HK-2 (cell line): Measurements from ENCODE around the gene URGCP.
"Not testable (repeated sequence)": the region's sequence is repeated elsewhere in the genome, so short reads cannot be mapped to it uniquely, and the experiment has no call there.

ENCODE experiments used
- DNase-seq: peaks from one replicate; pipeline ENCODE4 v3.0.0-alpha.2; 2018; ENCODE audit not compliant: unreplicated experiment

URGCP gene

DNA sequence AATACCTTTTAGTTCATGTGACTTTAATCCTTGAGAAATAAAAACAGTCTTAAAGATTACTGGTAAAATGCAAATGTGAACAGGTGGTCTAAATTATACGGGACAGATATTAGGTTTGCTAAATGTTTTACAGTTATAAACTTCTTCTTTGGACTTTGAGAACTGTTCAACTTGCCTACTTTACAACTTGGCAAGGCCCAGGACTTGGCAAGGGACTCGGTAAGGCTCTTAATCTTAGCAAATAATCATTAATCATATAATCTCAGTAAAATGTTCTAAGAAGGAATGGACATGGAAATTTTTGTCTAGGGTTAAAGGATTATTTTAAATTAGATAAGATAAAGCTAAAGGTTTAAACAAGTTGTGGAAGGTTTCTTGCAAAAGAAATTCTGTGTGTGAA, 15.0 kb upstream of the URGCP start:
- DNase-seq: no peak

DNA sequence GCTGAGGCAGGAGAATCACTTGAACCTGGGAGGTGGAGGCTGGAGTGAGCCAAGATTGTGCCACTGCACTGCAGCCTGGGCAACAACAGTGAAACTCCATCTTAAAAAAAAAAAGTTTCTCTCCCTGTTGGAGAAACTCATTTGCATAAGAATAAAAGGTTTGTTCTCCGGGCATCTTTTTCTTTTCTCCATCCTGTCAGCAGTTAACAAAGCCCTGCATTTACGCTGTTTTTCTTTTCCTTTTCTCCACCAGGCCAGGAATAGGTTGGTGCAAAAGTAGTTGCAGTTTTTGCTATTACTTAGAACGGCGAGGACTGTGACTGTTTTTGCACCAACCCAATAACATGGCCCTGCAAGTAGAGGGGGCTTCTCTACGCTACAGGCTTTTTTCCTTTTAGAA, 9.5 kb upstream of the URGCP start:
- no peak for DNase-seq

DNA sequence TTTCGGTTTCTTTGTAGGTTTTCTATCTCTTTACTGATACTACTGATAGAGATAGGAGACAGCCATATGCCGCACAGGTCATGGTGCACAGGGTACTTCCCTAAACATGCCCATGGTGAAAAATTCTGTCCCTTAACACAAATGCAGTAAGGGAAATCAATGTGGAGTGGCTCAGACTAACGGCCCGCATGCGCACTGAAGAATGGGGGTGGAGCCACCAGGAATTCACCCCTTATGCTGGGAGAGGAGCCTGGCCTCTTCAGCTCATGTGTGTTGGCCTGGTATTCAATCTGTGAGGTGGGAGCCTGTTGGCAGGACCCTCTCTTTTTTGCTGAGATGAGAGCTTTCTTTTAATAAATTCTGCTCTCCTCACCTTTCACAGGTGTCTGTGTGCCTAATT, 8.4 kb upstream of the URGCP start:
- no peak for DNase-seq

DNA sequence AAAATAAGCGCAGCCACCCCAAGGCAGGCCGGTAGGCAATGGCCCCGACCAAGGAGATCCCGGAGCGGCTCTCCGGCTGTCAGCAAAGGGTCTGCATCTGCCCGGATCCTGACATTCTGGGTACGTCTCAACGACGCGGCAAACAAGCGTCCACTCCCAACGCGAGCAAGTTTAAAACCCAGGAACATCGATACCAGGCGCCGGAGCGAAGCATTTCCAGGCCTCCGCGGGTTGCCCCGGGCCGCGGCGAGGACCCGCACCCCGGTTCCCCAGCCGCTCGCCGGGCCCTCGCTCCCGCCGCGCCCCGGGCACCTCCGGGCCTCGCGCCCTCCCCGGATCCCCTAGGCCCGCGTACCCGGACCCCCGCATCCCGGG, 453 bp downstream of the URGCP start:
- DNase-seq: peak; percentile 35

DNA sequence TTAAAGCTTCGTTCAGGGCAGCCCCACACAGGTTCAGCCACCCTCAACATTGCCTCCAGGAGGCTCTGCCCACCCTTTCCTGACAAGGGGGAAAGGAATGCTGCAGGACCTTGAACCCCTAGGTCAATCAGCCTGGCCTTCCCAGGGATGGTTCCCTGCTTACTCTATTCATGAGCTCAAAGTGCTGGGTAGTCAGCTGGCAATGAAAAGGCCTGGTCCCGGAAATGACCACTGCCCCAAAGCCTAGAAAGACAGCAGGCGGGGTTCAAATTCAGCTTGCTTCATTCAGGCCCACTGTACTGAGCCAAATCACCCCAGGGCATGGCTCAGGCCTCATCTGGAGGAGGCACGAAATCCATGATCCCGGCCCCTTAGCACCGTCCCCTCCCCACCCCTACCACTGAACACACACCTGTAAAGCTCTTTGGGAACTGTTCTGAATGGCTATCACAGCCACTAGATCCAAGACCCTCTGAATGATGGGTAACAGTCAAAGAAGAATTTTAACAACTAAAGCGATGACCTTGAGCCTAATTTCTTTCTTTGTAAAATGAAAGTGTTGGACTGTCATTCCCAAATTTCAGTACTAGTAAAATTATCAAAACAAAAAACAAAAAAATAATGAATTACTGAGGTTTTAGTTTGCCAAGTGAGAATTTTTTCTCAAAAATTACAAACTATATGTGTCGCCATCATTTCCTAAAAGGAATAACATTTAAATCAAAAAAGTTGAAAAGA, 1.0 kb downstream of the URGCP start:
- DNase-seq: peak; percentile 23

DNA sequence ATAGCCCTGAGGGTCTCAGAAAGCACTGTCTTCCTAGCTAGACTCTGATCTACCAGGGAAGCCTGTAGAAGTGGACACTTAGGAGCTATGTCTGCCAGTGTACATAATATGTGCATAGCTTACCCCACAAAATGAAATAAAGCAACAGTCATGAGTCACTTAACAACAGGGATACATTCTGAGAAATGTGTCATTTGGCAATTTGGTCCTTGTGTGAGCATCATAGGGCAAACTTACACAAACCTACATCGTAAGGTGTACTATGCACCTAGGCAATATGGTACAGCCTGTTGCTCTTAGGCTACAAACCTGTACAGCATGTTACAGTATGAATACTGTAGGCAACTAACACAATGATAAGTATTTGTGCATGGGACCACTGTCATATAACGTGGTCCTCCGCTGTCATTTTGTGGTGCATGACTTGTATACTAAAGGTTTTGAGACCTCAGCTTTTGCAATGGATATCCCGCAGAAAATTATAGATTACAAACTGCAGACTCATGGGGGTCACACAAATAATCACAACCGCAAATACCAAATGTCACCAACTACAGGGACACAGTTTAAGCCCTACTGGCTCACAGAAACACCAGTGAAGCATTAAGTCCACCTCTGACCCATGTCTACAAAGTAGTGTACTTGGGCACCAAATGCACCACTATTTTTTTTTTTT, 1.7 kb downstream of the URGCP start:
- no peak for DNase-seq

DNA sequence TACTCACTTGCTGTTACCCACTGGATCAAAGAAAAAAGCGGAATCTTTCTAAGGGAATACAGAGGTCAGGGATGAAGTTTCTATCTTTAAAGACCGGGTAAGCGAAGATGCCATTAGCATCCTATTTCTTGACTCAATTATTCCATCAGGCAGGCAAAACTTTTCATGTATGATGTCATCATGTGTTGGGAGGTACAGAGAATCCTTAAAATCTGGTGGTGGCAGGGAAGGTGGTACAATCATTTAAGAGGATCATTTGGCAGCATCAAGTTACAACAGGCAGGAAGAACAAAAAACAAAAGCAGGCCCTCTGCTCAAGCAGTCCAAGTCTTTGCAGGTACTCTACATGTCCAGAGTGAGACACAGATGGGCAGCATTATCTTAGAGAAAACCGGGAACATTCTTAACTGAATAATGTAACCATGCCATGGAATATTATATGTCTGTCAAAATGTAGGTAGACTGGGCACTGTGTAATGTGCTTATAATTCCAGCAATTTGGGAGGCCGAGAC, 3.8 kb downstream of the URGCP start:
- no peak for DNase-seq

DNA sequence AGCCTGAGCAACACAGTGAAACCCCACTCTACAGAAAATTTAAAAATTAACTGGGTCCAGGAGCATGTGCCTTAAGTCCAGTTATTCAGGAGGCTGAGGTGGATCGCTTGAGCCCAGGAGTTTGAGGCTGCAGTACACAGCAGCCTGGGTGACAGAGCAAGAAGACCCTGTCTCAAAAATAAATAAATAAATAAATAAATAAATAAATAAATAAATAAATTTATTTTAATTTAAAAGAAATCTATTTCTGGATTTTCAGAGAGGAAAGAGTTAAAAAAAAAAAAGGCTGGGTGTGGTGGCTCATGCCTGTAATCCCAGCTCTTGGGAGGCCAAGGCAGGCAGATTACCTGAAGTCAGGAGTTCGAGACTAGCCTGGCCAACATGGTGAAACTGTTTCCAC, 7.8 kb downstream of the URGCP start:
- DNase-seq: not testable (repeated sequence)

DNA sequence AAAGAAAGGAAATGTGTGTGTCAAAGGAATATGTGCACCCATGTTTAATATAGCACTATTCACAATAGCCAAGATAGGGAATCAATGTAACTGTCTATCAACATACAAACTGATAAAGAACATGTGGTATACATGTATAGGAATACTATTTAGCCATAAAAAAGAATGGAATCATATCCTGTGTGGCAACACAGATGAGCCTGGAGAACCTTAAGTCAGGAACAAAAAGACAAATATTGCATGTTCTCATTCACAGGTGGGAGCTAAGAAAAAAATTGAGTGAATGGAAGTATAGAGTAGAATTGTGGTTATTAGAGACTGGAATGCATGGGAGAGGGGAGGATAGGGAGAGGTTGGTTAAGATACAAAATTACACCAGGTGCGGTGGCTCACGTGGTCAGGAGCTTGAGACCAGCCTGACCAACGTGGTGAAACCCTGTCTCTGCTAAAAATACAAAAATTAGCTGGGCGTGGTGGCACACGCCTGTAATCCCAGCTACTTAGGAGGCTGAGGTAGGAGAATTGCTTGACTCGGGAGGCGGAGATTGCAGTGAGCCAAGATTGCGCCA, 10.5 kb downstream of the URGCP start:
- no peak for DNase-seq

DNA sequence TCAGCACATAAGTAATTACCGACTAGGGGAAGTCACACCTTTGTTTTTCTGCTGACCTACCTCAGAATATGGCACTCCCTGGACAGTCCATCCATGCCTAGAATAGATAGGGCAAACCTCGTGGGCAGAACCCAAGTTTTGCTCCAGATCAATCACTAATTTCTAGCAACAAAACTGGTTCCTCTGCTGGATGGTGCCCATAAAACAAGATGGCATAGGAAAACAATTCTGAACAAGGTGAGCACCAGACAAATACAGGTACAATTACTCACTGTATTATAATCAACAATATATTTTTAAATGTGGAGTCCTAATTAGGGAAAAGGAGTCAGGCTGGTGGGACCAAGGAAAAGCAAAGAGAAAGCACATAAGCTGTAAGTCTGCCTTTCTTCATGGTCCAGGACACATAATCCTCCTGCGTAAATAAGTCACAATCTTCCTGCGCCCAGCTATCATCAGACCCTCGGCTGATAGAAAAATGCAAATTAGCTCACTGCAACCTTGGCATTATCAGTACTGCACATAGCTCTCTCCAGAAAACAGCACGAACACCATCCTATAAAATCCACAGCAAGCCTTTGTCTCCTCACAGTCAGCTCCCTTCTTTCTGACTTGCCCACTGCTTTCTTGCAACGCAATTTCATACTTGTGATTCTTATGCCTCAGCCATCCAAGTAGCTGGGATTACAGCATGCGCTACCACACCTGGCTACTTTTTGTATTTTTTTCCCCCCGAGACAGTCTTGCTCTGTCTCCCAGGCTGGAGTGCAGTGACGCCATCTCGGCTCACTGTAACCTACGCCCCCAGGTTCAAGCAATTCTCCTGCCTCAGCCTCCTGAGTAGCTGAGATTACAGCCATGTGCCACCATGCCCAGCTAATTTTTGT, 15.1 kb downstream of the URGCP start:
- DNase-seq: no peak

DNA sequence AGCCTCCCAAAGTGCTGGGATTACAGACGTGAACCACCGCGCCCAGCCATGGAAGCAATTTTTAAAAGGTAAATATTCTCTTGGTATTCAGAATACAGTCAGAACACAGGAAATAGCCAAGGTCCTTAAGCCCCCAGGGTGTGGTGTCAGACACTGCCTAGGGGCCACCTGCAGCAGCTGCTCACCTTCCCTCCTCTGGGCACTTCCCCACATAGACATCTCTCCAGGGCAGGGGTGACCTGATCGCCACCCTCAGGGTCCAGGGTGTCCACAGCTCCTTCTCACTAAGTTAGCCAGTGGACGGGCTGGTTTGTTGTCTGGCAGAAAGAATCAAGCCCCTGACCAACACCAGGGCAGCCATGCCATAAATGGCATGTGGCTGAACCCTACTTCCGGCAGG, 15.9 kb downstream of the URGCP start:
- no peak for DNase-seq

DNA sequence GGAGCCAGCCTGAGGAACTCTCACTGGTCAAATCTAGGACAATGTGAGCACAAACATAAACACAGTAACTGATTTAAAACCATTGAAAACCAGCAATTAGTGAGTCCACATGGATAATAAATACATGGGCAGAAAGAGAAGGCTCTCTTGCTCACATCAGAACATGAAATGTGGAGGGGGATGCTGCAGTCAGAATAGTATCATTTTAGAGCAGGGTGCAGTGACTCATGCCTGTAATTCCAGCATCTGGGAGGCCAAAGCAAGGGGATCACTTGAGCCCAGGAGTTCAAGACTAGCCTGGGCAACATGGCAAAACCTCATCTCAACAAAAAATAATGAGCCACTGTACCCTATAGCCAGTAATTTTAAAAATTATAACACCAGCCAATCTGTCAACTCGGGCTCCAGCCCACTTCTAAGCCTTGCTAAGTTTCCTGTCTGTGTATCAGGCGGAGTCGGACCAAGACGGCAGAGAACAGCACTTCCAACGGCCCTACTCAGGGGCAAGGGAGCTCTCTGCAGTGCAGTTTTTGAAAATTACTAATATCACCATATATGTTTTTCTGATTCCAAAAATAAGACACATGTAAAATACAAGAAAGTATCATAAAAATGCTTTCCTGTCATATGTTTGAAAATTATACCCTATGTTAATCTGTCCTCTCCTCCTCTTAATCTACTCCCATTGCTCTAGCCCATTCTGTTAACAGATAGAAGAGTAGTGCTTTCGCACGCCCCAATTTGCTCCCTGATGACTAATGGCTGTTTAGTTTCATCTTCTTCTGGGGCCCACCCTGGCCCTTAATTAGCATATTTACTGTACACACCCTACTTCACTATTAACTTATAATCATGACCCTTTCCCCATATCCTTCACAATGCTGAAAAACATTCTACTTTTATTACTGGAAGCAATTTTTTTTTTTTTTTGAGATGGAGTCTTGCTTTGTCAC, 17.1 kb downstream of the URGCP start:
- no peak for DNase-seq

DNA sequence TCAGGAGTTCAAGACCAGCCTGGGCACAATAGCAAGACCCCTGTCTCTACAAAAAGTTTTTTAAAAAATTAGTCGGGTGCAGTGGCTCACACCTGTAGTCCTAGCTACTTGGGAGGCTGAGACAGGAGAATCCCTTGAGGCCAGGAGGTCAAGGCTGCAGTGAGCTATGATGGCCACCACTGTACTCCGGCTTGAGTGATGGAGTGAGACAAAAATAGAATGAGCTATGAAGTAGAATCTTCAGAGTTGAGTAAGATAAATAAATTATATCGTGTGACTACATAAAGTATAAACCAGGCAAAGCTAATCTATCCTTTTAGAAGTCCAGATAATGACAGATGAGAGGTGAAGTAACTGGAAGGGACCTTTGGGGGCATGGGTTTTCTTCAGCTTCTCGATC, 21.8 kb downstream of the URGCP start:
- DNase-seq: no peak

DNA sequence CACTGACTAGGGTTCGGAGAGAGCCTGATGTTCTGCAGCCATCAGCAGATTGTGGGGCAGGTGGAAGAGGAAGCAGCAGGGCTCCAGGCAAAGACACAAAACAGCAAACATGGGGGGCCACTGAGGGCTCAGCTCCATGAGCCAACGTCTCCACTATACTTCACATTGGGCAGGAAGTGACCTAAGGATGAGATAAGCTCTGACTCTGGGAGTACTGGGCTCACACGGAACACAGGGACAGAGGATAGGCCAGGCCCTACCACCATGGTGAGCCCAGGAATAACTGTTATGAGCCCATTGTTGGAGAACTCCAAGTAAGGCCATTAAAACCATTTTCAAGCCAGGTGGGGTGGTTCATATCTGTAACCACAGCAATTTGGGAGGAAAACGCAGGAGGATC, 22.2 kb downstream of the URGCP start:
- no peak for DNase-seq

DNA sequence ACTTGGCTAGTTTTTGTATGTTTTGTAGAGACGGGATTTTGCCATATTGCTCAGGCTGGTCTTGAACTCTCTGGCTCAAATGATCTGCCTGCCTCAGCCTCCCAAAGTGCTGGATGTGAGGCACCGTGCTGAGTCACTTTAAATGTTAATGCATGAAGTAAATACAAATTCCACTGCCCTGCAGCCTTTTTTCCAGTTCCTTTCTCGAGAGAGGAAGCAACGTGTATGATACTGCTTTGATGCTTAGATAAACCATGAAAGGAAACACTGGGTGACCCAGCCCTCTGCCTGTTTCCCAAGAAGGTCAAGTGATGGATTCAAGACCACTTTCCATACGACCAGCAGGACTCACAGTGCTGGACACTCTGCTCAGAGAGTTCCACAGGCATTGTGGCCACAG, 25.8 kb downstream of the URGCP start:
- no peak for DNase-seq

DNA sequence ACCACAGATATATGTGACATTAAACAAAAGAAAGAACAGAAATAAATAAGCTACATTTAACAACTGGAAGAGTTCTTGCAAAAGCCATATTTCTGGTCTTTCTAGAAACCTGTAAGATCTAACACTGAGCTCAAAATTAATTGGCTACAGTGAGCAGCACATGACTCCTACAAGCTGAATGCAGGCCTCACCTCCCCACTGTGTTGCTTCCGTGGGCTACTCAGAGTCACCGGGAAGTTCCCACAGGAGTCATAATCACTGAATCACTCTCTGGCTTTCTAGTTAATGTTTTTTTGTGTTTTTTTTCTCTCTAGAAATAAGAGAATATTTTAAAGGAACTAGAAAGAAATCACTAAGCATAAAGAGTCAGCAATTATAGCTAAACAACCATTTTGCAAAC, 26.9 kb downstream of the URGCP start:
- DNase-seq: peak; percentile 63

DNA sequence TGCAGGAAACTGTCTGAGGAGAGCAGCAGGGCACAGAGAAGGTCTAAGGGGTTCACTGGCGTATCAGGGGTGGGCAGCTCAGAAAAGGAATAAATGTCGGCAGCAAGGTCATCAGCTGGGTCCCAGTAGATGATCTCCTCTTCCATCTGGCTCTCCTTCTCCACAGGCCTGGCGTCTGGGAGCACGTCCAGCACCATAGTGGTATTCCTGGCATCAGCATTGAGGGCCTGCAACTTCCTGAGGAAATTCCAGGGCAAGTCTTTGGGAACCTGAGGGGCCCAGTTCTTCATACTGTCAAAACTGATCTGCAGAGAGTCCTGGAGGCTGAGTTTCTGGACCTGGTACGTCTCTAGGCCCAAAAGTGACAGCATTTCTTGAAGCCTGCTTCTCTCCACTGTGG, 27.5 kb downstream of the URGCP start:
- DNase-seq: no peak

DNA sequence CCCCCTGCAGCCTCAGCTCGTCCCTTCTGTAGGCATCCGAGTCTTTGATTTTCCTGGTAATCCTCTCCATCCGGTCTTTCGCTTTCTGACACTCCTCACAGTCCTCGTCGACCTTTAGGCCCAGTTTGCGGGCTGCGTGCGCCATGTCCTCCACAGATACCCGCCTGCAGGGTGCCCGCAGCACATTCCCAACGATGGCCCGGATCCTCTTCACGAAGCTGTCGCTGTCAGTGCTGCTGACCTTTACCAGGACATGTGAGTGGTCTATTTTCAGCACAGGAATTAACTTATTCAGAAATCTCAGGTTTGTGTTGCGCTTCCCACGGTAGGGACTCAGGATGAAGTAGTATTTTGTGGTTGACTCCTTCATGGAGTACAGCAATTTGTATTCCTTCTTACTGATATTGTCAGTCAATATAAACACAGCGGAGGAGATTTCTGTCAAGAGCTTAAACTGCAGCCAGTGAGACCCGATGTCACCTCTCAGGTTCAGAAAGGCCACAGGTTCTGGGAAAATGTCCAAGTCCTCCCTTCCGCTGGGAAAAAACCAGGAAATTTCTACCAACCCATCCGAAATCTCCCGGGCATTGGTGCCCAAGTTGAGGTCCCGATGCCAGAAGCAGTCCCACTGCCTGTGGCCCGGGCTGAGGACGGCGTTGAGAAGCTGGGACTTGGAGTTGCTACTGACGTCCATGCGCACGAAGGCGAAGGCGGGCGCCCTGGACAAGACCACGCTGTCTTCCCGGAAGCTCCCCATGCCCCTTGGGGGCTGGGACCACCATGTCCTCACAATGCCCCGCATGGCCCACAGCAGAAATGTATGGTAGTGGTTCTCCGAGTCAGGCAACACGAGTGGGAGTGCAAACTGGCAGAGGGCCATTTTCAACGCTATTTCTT, 28.2 kb downstream of the URGCP start:
- no peak for DNase-seq

DNA sequence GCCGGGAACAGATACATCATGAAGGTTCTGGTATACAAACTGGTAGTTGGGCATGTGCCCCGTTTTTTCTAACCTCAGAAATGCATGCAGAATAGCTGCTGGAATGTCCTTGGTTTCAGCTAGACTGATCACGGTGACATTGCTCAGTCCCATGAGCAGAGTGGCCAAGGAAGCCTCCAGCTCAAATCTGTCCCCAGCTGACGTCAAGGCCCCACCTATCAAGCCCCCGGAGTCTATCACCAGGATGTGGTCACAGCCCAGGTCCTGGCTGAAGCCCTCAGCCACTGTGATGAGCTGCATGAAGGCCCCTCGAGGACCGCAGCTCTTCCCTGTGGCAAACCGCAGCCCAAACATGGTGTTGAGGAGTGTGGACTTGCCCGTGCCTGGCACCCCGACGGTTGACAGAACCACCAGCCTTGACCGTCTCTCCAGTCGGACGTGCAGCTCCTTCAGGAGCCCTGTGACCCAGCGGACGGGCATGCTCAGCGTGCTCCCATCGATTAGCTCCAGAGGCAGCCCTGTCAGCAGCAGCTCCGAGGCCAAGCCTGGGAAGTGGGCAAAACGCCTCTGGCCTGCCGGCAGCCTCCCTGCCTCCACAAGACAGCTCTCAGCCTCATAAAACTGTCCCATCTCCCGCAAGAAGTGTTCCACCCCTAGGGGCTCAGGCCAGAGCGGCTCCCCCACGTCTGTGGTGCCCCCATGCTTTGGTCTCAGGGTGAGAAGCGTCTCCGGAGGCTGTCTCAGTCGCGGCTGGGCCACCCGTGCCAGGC, 29.2 kb downstream of the URGCP start:
- DNase-seq: no peak
